Hematopoietic multipotent progenitor cell treated with erythropoietin and hydrocortisone succinate and interleukin-3 and kit ligand, for 17 days (in vitro differentiated cells): ENCODE measurements around the gene PAK4.
"Not testable (repeated sequence)": the region's sequence is repeated elsewhere in the genome, so short reads cannot be mapped to it uniquely, and the experiment has no call there.

Source experiments
- DNase-seq: peaks from one replicate; pipeline ENCODE4 v3.0.0-alpha.2; 2015; ENCODE audit warnings: low spot score

The PAK4 gene

GRCh38 chr19:39130337-39131254 is 5.0 kb downstream of the PAK4 start:
- DNase-seq: no peak

GRCh38 chr19:39131255-39131755 is 5.7 kb downstream of the PAK4 start:
- DNase-seq: no peak

GRCh38 chr19:39132344-39132969 is 6.9 kb downstream of the PAK4 start:
- DNase-seq: no peak

GRCh38 chr19:39133431-39134270 is 8.1 kb downstream of the PAK4 start:
- no peak for DNase-seq

GRCh38 chr19:39135701-39136100 is 10.1 kb downstream of the PAK4 start:
- DNase-seq: no peak

- DNase-seq: no peak
Observed at GRCh38 chr19:39136225-39136940, 10.8 kb downstream of the PAK4 start.

- DNase-seq: no peak
Observed at GRCh38 chr19:39137131-39137530, 11.5 kb downstream of the PAK4 start.

GRCh38 chr19:39138221-39139211 is 12.9 kb downstream of the PAK4 start:
- no peak for DNase-seq

- no peak for DNase-seq
Observed at GRCh38 chr19:39139305-39139874, 13.8 kb downstream of the PAK4 start.

- DNase-seq: no peak
Observed at GRCh38 chr19:39139971-39140453, 14.4 kb downstream of the PAK4 start.

- DNase-seq: no peak
Observed at GRCh38 chr19:39140594-39140993, 15.0 kb downstream of the PAK4 start.

GRCh38 chr19:39141929-39142328 is 16.3 kb downstream of the PAK4 start:
- DNase-seq: no peak

- DNase-seq: no peak
Observed at GRCh38 chr19:39142630-39143029, 17.0 kb downstream of the PAK4 start.

- not testable (repeated sequence) for DNase-seq
Observed at GRCh38 chr19:39143757-39144289, 18.2 kb downstream of the PAK4 start.

- no peak for DNase-seq
Observed at GRCh38 chr19:39144290-39145071, 18.9 kb downstream of the PAK4 start.

- DNase-seq: no peak
Observed at GRCh38 chr19:39145180-39145953, 19.8 kb downstream of the PAK4 start.

GRCh38 chr19:39146091-39146490 is 20.5 kb downstream of the PAK4 start:
- DNase-seq: no peak
